K562 (cell line): ENCODE measurements around the gene BCAS2. TPM values are rescaled to one million over a fixed set of nuclear protein-coding genes. Genes with fewer than 3 reads are reported as not detected.

Experiments
- C11orf30 ChIP-seq: fragments of 450-650 bp; IDR thresholded peaks from 2 replicates; pipeline ENCODE4 v1.6.1; 2016; ENCODE audit warnings: low read depth, mild to moderate bottlenecking
- CAMTA2 ChIP-seq: fragments of 250-450 bp; sonication (Bioruptor Pico); conservative IDR thresholded peaks from 2 replicates; pipeline ENCODE4 v1.5.1; 2022
- CBX1 ChIP-seq: sonication (generic); IDR thresholded peaks from 2 replicates; pipeline ENCODE4 v1.6.1; 2016; ENCODE audit warnings: antibody characterized with exemption, low read depth, mild to moderate bottlenecking
- CHD7 ChIP-seq: fragments of 200-600 bp; sonication (generic); IDR thresholded peaks from one replicate; pipeline ENCODE4 v1.6.1; 2012; ENCODE audit warnings: mild to moderate bottlenecking, low read depth, low read length, inconsistent platforms
- DLX4 ChIP-seq: fragments of 250-450 bp; sonication (Bioruptor Pico); IDR thresholded peaks from 2 replicates; pipeline ENCODE4 v1.6.1; 2021; ENCODE audit warnings: mild to moderate bottlenecking
- KLF16 ChIP-seq: IDR thresholded peaks from 2 replicates; pipeline ENCODE4 v1.6.1; 2016; ENCODE audit warnings: antibody characterized with exemption
- NCOA2 ChIP-seq, 2 experiments: fragments of 450-650 bp; IDR thresholded peaks; 2 replicates each; pipeline ENCODE4 v1.6.1; 2018; ENCODE audit warnings: mild to moderate bottlenecking in 2 of 2, moderate library complexity in 1 of 2; ENCODE audit not compliant: partially characterized antibody in 2 of 2
- NR3C1 ChIP-seq: sonication (generic); formaldehyde crosslinking; IDR thresholded peaks from 2 replicates; pipeline ENCODE4 v1.8.1; 2022; ENCODE audit warnings: missing genetic modification reagents
- RNF2 ChIP-seq: sonication (generic); IDR thresholded peaks from 2 replicates; pipeline ENCODE4 v1.6.1; 2016
- SP1 ChIP-seq: sonication (generic); formaldehyde crosslinking; IDR thresholded peaks from 2 replicates; pipeline ENCODE4 v1.8.1; 2022; ENCODE audit warnings: mild to moderate bottlenecking, missing genetic modification reagents
- TSC22D4 ChIP-seq: fragments of 450-650 bp; IDR thresholded peaks from 2 replicates; pipeline ENCODE4 v1.6.1; 2016; ENCODE audit warnings: missing genetic modification characterization, missing biosample characterization, control low read depth
- ZBTB26 ChIP-seq: fragments of 450-650 bp; formaldehyde crosslinking; IDR thresholded peaks from 2 replicates; pipeline ENCODE4 v1.4.0; 2022; ENCODE audit warnings: missing genetic modification characterization
- ZNF197 ChIP-seq: fragments of 200-800 bp; sonication (Bioruptor generic); IDR thresholded peaks from 2 replicates; pipeline ENCODE4 v1.6.1; 2016; ENCODE audit warnings: low read depth, missing genetic modification characterization, missing compliant biosample characterization
- ZNF316 ChIP-seq: fragments of 450-650 bp; IDR thresholded peaks from 2 replicates; pipeline ENCODE4 v1.6.1; 2016
- ZNF583 ChIP-seq: fragments of 250-450 bp; sonication (Bioruptor Pico); IDR thresholded peaks from 2 replicates; pipeline ENCODE4 v1.4.0; 2020
- polyA plus RNA-seq, 8 experiments: library from polyadenylated mRNA; depleted of rRNA in 4 of 8; stranded (reverse) in 5 of 8; unstranded in 3 of 8; fragments of >200 nt; fragmentation: Nextera tagmentation in 2 of 8; fragmentation: Illumina TruSeq in 1 of 8; extraction: Ambion mirVana in 2 of 8; extraction: Trizol in 1 of 8; gene quantifications; 2 replicates each; pipeline versions ENCODE4 v1.2.1 to v1.2.3, GENCODE V29; 2011 to 2014; ENCODE audit warnings: inconsistent platforms in 1 of 8, missing spikeins in 1 of 8
- total RNA-seq, 7 experiments: library from RNA; depleted of rRNA in 6 of 7; stranded (reverse); fragments of >200 nt in 6 of 7; fragmentation: Illumina TruSeq in 2 of 7; extraction: Trizol in 2 of 7; gene quantifications; 2 replicates each; pipeline versions ENCODE4 v1.2.1 to v1.2.3, GENCODE V29; 2011 to 2021; ENCODE audit warnings: low replicate concordance in 1 of 7

BCAS2 gene
- total and polyA plus RNA-seq, 9 of the 15 experiments (the other 6 are each of a cell fraction or from before 2014, with no cell fraction given) = 59.3 to 183 (median 81.1) TPM

- TF ChIP-seq ZBTB26 (no peak), CAMTA2 (CRISPR knock-in tag) (no peak), TSC22D4 (tag) (no peak), ZNF197 (CRISPR knock-in tag) (peak; percentile 72; the same call in 1 of the 2 replicates), NCOA2 (IDR thresholded peaks at IDR 0.05; ENCODE audit: partially characterized antibody in 2 of 2) (no peak), DLX4 (CRISPR knock-in tag) (no peak), CBX1 (0 out of 2 replicates have a peak, but pooled peaks have one; percentile 74), C11orf30 (peak; percentile 95), KLF16 (no peak), SP1 (CRISPR knock-in tag) (peak; percentile 60; the same call in 1 of the 2 replicates), ZNF316 (peak; percentile 89), ZNF583 (0 out of 2 replicates have a peak, but pooled peaks have one; percentile 54), CHD7 (no peak), NR3C1 (CRISPR knock-in tag) (no peak), RNF2 (no peak)
Measured at GRCh38 chr1:114581335-114582287, at the start of gene BCAS2 (continued).
